Neural progenitor cell (in vitro differentiated cells): ENCODE results near the gene TPCN1.

Experiments used
- EZH2 ChIP-seq: fragments of 200-600 bp; sonication (generic); IDR thresholded peaks from 2 replicates; pipeline ENCODE4 v1.6.1; 2017; ENCODE audit warnings: antibody characterized with exemption, mild to moderate bottlenecking, moderate library complexity
- EZH2phosphoT487 ChIP-seq: fragments of 200-600 bp; sonication (generic); IDR thresholded peaks from 2 replicates; pipeline ENCODE4 v1.6.1; 2017; ENCODE audit warnings: antibody characterized with exemption
- TF ChIP-seq, protein P1 (sequence below): fragments of 200-600 bp; sonication (generic); IDR thresholded peaks from 2 replicates; pipeline ENCODE4 v1.5.1; 2017; ENCODE audit warnings: antibody characterized with exemption, mild to moderate bottlenecking

GRCh38 chr12:113173081-113173698 is 48.1 kb upstream of the TPCN1 start:
- TF ChIP-seq, protein P1, sequence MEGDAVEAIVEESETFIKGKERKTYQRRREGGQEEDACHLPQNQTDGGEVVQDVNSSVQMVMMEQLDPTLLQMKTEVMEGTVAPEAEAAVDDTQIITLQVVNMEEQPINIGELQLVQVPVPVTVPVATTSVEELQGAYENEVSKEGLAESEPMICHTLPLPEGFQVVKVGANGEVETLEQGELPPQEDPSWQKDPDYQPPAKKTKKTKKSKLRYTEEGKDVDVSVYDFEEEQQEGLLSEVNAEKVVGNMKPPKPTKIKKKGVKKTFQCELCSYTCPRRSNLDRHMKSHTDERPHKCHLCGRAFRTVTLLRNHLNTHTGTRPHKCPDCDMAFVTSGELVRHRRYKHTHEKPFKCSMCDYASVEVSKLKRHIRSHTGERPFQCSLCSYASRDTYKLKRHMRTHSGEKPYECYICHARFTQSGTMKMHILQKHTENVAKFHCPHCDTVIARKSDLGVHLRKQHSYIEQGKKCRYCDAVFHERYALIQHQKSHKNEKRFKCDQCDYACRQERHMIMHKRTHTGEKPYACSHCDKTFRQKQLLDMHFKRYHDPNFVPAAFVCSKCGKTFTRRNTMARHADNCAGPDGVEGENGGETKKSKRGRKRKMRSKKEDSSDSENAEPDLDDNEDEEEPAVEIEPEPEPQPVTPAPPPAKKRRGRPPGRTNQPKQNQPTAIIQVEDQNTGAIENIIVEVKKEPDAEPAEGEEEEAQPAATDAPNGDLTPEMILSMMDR: no peak
- TF ChIP-seq EZH2: no peak
- TF ChIP-seq EZH2phosphoT487: no peak
